Right lobe of liver (tissue), 6 donors: ENCODE results near the gene WWP2. TPM values are rescaled to one million over a fixed set of nuclear protein-coding genes. Genes with fewer than 3 reads are reported as not detected.

ENCODE experiments used
- ATAC-seq, 4 donors: fragments of 200-7000 bp; cut with Tn5 transposase; one replicate each; pipeline ENCODE4 v1.9.1; 2020; ENCODE audit warnings: mild to moderate bottlenecking in 4 of 4, moderate library complexity in 4 of 4
- DNase-seq, 3 donors: peaks; one replicate each; pipeline ENCODE4 v3.0.0-alpha.2; 2020
- H3K27ac ChIP-seq, 3 donors: fragments of 200-600 bp; one replicate each; pipeline ENCODE4 v1.8.0; 2022
- H3K27me3 ChIP-seq, 2 donors: fragments of 200-600 bp; one replicate each; pipeline ENCODE4 v1.8.0; 2022
- H3K36me3 ChIP-seq, 4 donors: fragments of 200-600 bp; sonication (generic) in 1 of 4; one replicate each; pipeline versions ENCODE4 v1.5.1 to v1.8.0; 2017 to 2022; ENCODE audit warnings: control low read depth in 1 of 4
- H3K4me1 ChIP-seq, 4 donors: fragments of 200-600 bp; sonication (generic) in 1 of 4; one replicate each; pipeline versions ENCODE4 v1.5.1 to v1.8.0; 2017 to 2022; ENCODE audit warnings: control low read depth in 1 of 4
- H3K4me3 ChIP-seq, 3 donors: fragments of 200-600 bp; one replicate each; pipeline ENCODE4 v1.8.0; 2022
- H3K9me3 ChIP-seq, 4 donors: fragments of 200-600 bp; sonication (generic) in 1 of 4; one replicate each; pipeline versions ENCODE4 v1.5.1 to v1.8.0; 2017 to 2022; ENCODE audit warnings: control low read depth in 1 of 4
- POLR2A ChIP-seq: fragments of 450-650 bp; IDR thresholded peaks from one replicate; pipeline ENCODE4 v1.6.1; 2017; ENCODE audit warnings: antibody characterized with exemption, mild to moderate bottlenecking
- WGBS: methylation state at CpG from one replicate; pipeline ENCODE4 v1.1.6; 2018; ENCODE audit warnings: low coverage, low lambda C conversion rate; ENCODE audit not compliant: insufficient coverage; ENCODE audit errors: missing lambda C conversion rate; 5-methylcytosine and 5-hydroxymethylcytosine counted together
- intact Hi-C, 2 donors: fragments of 100-400 bp; cut with DNase I; formaldehyde crosslinking; loops; one replicate each; pipeline versions ENCODE4 v1.11.2 to v1.14.1; 2022
- total RNA-seq, 6 experiments: library from RNA; depleted of rRNA in 2 of 6; stranded (reverse); fragments of >200 nt in 2 of 6; fragmentation: NEBNext Ultra II Directional in 3 of 6; extraction: Animal tissue kit (Norgen Biotek cat#: 25700) in 3 of 6; gene quantifications; one replicate each; pipeline versions ENCODE4 v1.1.0 to v1.2.4, GENCODE V29; 2016 to 2023
- TF ChIP-seq, protein P1 (sequence below), 4 donors: fragments of 200-600 bp in 3 of 4; fragments of 450-650 bp in 1 of 4; IDR thresholded peaks; one replicate each; pipeline versions ENCODE4 v1.5.1 to v1.8.0; 2016 to 2022; ENCODE audit warnings: antibody characterized with exemption in 4 of 4, mild to moderate bottlenecking in 2 of 4
- donor health status: DM: no; HTN: yes; CAD: no.
- donor health status: DM: no; HTN: no; CAD: no.
- donor health status: DM: no; HTN: no; CAD: no.
- donor health status: DM: no; HTN: yes; CAD: no.
- donor health status: DM: no; HTN: yes; CAD: no.

WWP2 gene
- total RNA-seq, 6 experiments from 2014 or later, result 18.1 to 24.6 (median 22.4) TPM

DNA sequence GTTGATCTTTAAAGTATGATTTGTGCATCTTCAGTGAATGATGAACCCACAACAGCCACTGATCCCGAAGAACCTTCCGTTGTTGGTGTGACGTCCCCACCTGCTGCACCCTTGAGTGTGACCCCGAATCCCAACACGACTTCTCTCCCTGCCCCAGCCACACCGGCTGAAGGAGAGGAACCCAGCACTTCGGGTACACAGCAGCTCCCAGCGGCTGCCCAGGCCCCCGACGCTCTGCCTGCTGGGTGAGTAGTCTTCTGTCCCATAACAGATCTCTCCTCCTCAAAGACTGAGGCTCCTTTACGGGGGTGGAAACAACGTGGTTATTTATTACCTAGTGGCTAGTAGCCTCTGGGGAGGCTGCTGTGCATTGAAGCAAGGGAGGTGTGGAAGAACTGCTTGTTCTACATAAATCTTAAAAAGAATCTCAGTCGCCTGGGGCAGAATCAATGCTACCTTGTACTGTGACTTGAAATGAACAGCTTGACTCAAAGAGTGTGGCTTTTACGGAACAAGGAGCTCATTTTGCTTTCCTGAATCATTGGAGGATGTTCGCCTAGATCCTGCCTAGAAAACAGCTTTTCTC, 126.0 kb downstream of the WWP2 start:
- peaks cover 0 to 16% (median 0%) of the 10 kb centered on the region in 4 donors for H3K4me1 ChIP-seq
- no peak for TF ChIP-seq POLR2A
- TF ChIP-seq, protein P1, sequence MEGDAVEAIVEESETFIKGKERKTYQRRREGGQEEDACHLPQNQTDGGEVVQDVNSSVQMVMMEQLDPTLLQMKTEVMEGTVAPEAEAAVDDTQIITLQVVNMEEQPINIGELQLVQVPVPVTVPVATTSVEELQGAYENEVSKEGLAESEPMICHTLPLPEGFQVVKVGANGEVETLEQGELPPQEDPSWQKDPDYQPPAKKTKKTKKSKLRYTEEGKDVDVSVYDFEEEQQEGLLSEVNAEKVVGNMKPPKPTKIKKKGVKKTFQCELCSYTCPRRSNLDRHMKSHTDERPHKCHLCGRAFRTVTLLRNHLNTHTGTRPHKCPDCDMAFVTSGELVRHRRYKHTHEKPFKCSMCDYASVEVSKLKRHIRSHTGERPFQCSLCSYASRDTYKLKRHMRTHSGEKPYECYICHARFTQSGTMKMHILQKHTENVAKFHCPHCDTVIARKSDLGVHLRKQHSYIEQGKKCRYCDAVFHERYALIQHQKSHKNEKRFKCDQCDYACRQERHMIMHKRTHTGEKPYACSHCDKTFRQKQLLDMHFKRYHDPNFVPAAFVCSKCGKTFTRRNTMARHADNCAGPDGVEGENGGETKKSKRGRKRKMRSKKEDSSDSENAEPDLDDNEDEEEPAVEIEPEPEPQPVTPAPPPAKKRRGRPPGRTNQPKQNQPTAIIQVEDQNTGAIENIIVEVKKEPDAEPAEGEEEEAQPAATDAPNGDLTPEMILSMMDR (IDR thresholded peaks at IDR 0.05), result no peak
- H3K9me3 ChIP-seq, result no peaks in the 10 kb centered on the region
- no peaks in the 10 kb centered on the region for H3K36me3 ChIP-seq
- H3K27me3 ChIP-seq, result no peaks in the 10 kb centered on the region
- no peak for ATAC-seq
- no peak overlapping the region for H3K27ac ChIP-seq
- WGBS, result 94% methylated on average over 10 of the region's 15 CpGs
- DNase-seq, result no peak
- no peak overlapping the region for H3K4me3 ChIP-seq
- intact Hi-C loops, result no loop called here

DNA sequence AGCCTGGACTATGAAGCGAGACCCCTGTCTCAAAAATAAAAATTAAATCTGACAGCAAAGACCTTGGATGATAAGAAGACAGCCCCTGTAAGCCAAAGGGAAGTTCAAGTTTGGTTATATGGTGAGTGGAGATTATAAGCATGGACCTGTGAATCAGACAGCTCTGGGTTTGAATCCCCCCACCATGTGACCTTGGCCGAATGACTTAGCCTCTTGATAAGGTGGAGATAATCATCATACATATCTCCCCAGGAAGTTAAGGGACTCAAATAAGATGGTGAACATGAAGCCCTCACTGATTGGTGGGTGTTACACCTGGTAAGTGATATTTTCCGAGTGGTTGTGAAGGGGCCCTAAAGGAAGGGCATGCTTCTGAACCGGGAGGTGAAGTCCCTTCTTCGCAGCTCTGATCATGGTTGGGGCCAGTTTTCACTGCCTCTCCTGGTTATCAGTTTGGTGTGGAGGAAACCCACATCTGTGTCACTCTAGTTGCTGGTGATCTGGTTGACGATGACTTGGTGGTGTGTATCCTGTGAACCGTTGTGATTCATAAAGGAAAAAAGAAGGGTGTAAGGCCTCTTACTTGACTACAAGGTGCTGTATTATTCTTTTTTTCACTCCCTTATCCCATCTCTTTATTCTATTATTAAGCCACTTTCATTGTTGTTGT, 127.3 kb downstream of the WWP2 start:
- TF ChIP-seq, protein P1 (IDR thresholded peaks at IDR 0.05), result no peak
- no peak for TF ChIP-seq POLR2A
- peaks cover 0 to 16% (median 0%) of the 10 kb centered on the region in 4 donors for H3K4me1 ChIP-seq
- WGBS, result 95% methylated on average over 3 of the region's 7 CpGs
- peak overlapping the region; percentile 57 to 82 (median 68) for H3K27ac ChIP-seq
- H3K27me3 ChIP-seq, result no peaks in the 10 kb centered on the region
- ATAC-seq, result no peak
- H3K4me3 ChIP-seq, result no peak overlapping the region
- H3K36me3 ChIP-seq, result no peaks in the 10 kb centered on the region
- DNase-seq, result no peak
- H3K9me3 ChIP-seq, result no peaks in the 10 kb centered on the region
- intact Hi-C loops, result no loop called here

DNA sequence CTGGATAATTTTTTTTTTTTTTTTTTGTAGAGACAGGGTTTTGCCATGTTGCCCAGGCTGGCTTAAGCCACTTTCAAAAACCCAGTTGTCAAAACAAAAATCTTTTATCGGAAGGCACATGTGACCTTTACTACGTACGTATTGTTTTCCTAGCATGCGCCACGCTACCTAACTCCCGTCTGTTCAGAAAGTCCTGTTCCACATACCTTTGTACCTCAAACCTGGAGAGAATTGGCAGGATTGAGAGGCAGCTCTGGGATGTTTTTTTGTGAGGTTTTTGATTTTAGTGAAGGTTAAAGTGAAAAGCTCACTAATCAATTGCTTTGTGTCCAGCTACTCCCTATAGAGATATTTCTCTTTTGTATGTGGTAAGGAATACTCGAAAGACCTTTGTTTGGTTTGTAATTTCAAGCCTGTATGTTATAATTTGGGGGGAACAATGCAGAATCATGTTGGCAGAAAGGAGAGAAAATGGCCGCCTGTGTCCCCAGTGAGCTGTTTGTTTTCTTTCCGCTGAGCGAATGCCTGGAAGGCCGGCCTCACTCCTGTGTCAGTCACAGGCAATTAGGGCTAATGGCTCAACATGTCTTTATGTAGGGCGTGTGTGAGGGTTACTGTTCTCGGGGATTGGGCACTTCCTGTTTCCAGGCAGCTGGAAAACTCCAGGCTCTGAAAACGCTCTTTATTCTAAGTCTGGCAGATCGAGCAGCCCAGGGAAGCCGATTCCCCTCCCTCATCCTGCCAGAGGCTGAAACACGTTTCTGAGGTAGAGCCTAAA, 128.2 kb downstream of the WWP2 start:
- Histone ChIP-seq H3K36me3 (no peaks in the 10 kb centered on the region), H3K4me3 (no peak overlapping the region), H3K9me3 (no peaks in the 10 kb centered on the region), H3K4me1 (peaks cover 0 to 16% (median 0%) of the 10 kb centered on the region in 4 donors), H3K27ac (peak overlapping the region; percentile 57 to 82 (median 68)), H3K27me3 (no peaks in the 10 kb centered on the region)
- no peak for TF ChIP-seq POLR2A
- TF ChIP-seq, protein P1 (IDR thresholded peaks at IDR 0.05), result no peak
- peak; percentile 74 to 83 (median 78) for ATAC-seq
- DNase-seq, result no peak
- intact Hi-C loops, result no loop called here
- 39% methylated on average over 15 of the region's 17 CpGs for WGBS

DNA sequence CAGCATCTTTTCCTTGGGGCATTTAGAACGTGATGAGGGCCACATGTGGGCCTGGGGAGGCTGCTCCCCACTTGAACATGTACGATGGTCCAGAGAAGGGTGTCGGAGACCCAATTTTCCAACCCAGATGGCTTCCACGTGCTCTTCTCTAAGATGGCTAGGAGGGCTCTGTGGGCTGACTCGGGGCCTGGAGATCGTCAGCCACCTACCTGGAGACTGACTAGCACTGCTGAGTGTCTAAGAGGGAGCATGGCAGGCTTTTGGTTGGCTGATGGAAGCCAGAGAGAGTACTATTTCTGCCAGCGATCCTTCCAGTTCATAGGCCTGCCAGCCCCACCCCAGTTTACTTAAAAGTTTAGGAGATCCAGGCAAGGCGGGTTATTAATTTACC, 128.8 kb downstream of the WWP2 start:
- H3K4me3 ChIP-seq, result no peak overlapping the region
- TF ChIP-seq, protein P1 (IDR thresholded peaks at IDR 0.05), result no peak
- TF ChIP-seq POLR2A, result no peak
- H3K27me3 ChIP-seq, result no peaks in the 10 kb centered on the region
- peak in 2 of 4 donors; percentile 8 to 44 for ATAC-seq
- WGBS, result 75% methylated on average over 2 of the region's 8 CpGs
- peaks cover 0 to 16% (median 0%) of the 10 kb centered on the region in 4 donors for H3K4me1 ChIP-seq
- peak overlapping the region; percentile 57 to 82 (median 68) for H3K27ac ChIP-seq
- intact Hi-C loops, result no loop called here
- H3K9me3 ChIP-seq, result no peaks in the 10 kb centered on the region
- no peak for DNase-seq
- no peaks in the 10 kb centered on the region for H3K36me3 ChIP-seq
